Fibroblast of lung (primary cell): ENCODE measurements around the gene SHANK1.

ENCODE experiments used
- EZH2 ChIP-seq: IDR thresholded peaks from 2 replicates; pipeline ENCODE4 v1.5.1; 2012; ENCODE audit warnings: low read length, control low read depth, mild to moderate bottlenecking; ENCODE audit errors: missing control alignments
- TF ChIP-seq, protein P1 (sequence below), 2 donors: IDR thresholded peaks in 1 of 2; conservative IDR thresholded peaks in 1 of 2; 1 replicate in 1 of 2; 2 replicates in 1 of 2; pipeline ENCODE4 v1.5.1; 2011 to 2012; ENCODE audit warnings: low read length in 2 of 2, control low read depth in 1 of 2, inconsistent platforms in 1 of 2, low read depth in 1 of 2, mild to moderate bottlenecking in 1 of 2

DNA sequence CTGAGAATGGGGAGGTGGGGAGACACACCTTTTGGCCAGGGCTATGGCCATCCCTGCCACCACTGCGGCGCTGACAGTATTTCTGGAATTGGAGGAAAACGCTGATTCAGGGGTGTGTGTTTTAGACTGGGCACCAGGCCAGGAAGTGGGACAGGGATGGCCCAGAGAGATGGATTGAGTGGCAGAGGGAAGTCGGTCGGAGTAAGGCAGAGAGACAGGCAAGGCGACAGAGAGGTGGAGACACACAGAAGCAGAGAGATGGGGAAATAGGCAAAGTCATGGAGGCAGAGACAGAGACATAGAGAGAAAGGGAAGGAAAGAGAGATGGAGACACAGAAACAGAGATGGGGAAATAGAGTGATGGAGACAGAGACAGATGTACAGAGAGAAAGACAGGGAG is 74.5 kb downstream of the SHANK1 start:
- TF ChIP-seq EZH2, result no peak
- TF ChIP-seq, protein P1, sequence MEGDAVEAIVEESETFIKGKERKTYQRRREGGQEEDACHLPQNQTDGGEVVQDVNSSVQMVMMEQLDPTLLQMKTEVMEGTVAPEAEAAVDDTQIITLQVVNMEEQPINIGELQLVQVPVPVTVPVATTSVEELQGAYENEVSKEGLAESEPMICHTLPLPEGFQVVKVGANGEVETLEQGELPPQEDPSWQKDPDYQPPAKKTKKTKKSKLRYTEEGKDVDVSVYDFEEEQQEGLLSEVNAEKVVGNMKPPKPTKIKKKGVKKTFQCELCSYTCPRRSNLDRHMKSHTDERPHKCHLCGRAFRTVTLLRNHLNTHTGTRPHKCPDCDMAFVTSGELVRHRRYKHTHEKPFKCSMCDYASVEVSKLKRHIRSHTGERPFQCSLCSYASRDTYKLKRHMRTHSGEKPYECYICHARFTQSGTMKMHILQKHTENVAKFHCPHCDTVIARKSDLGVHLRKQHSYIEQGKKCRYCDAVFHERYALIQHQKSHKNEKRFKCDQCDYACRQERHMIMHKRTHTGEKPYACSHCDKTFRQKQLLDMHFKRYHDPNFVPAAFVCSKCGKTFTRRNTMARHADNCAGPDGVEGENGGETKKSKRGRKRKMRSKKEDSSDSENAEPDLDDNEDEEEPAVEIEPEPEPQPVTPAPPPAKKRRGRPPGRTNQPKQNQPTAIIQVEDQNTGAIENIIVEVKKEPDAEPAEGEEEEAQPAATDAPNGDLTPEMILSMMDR (conservative IDR thresholded peaks at IDR 0.05 in 1 of 2, IDR thresholded peaks at IDR 0.05 in 1 of 2; ENCODE audit: low read depth in 1 of 2, low read length in 2 of 2), result no peak
